Caco-2 (cell line): ENCODE measurements around the gene SYMPK. TPM values are rescaled to one million over a fixed set of nuclear protein-coding genes. Genes with fewer than 3 reads are reported as not detected.
A peak's percentile ranks its signal among the peaks of the same experiment; 100 is the strongest.

Experiments used
- BruUV-seq: library from RNA; stranded (reverse); fragments of 400-500 nt; replicated peaks from 2 replicates; lab custom pipeline; 2021; lab: Mats Ljungman, UMichigan
- CTCF ChIA-PET: fragments of 300-600 bp; sonication (Branson Sonifier 250); formaldehyde crosslinking; loops from one replicate; lab custom pipeline; 2022; ENCODE audit warnings: antibody characterized with exemption; lab: Charles Lee
- POLR2A ChIA-PET: fragments of 300-600 bp; sonication (Branson Sonifier 250); formaldehyde crosslinking; loops from one replicate; lab custom pipeline; 2022; ENCODE audit warnings: antibody characterized with exemption; lab: Charles Lee
- DNase-seq, 2 experiments: peaks; one replicate each; pipeline versions ENCODE4 v3.0.0 to v3.0.0-alpha.2; 2020 to 2022
- H3K27me3 ChIP-seq: replicated peaks from 2 replicates; pipeline ENCODE4 v1.6.0; 2011; ENCODE audit warnings: low read length; ENCODE audit not compliant: control insufficient read depth, insufficient read depth
- H3K36me3 ChIP-seq: 2 replicates; pipeline ENCODE4 v1.5.1; 2011; ENCODE audit warnings: low read length; ENCODE audit not compliant: control insufficient read depth, insufficient read depth
- H3K4me1 ChIP-seq: fragments of 250-450 bp; sonication (Bioruptor Pico); 2 replicates; pipeline ENCODE4 v1.5.1; 2020; ENCODE audit warnings: mild to moderate bottlenecking
- H3K4me3 ChIP-seq: 2 replicates; pipeline ENCODE4 v1.5.1; 2011; ENCODE audit warnings: low read depth, mild to moderate bottlenecking, control low read depth, low read length
- H3K9me3 ChIP-seq: fragments of 250-450 bp; sonication (Bioruptor Pico); 2 replicates; pipeline ENCODE4 v1.5.1; 2020; ENCODE audit warnings: mild to moderate bottlenecking, moderate library complexity
- H3K27ac Mint-ChIP-seq: one replicate; pipeline ENCODE4 v1.8.0; 2022; ENCODE audit warnings: mixed read lengths; ENCODE audit not compliant: unreplicated experiment
- H3K27me3 Mint-ChIP-seq: one replicate; pipeline ENCODE4 v1.8.0; 2022; ENCODE audit warnings: mixed read lengths; ENCODE audit not compliant: insufficient read depth, unreplicated experiment
- H3K36me3 Mint-ChIP-seq: one replicate; pipeline ENCODE4 v1.8.0; 2022; ENCODE audit warnings: mild to moderate bottlenecking, mixed read lengths; ENCODE audit not compliant: insufficient read depth, unreplicated experiment
- H3K4me1 Mint-ChIP-seq: one replicate; pipeline ENCODE4 v1.8.0; 2022; ENCODE audit warnings: low read depth, mixed read lengths; ENCODE audit not compliant: unreplicated experiment
- H3K4me3 Mint-ChIP-seq: one replicate; pipeline ENCODE4 v1.8.0; 2022; ENCODE audit warnings: mild to moderate bottlenecking, moderate library complexity, mixed read lengths; ENCODE audit not compliant: unreplicated experiment
- H3K9me3 Mint-ChIP-seq: one replicate; pipeline ENCODE4 v1.8.0; 2022; ENCODE audit warnings: mixed read lengths; ENCODE audit not compliant: unreplicated experiment
- CTCF ChIP-seq, 2 experiments: fragments of 200-600 bp in 1 of 2; IDR thresholded peaks; 1 replicate in 1 of 2; 2 replicates in 1 of 2; pipeline versions ENCODE4 v1.5.1 to v1.8.0; 2011 to 2022; ENCODE audit warnings: antibody characterized with exemption in 1 of 2, control low read depth in 1 of 2, inconsistent platforms in 1 of 2, low read depth in 1 of 2, low read length in 1 of 2, mild to moderate bottlenecking in 1 of 2, moderate library complexity in 1 of 2; ENCODE audit not compliant: insufficient read depth in 1 of 2, severe bottlenecking in 1 of 2, unreplicated experiment in 1 of 2
- intact Hi-C: fragments of 100-400 bp; cut with micrococcal nuclease; formaldehyde crosslinking; loops from one replicate; pipeline ENCODE4 v1.10.0; 2022; ENCODE audit not compliant: unreplicated experiment
- total RNA-seq: library from RNA; stranded (reverse); gene quantifications from 2 replicates; pipeline ENCODE4 v1.2.3, GENCODE V29; 2022

The SYMPK gene
- total RNA-seq, 1 experiment from 2014 or later, result 81.8 TPM

- no peaks in the 10 kb centered on the region for H3K9me3 Mint-ChIP-seq
- DNase-seq, result peak; percentile 98 to 99
- Histone ChIP-seq H3K4me1 (peaks cover 30% of the 10 kb centered on the region), H3K27me3 (no peaks in the 10 kb centered on the region), H3K4me3 (peak overlapping the region; percentile 48), H3K36me3 (no peaks in the 10 kb centered on the region), H3K9me3 (no peaks in the 10 kb centered on the region)
- TSS peak; percentile 72 for BruUV-seq
- ChIA-PET CTCF (interaction anchor here (0.6 to 4.3 kb wide), 14 partner anchors 9 to 1112 kb away, joined by 3 to 86 read pairs (median 3); partner anchors contain the start of genes CCDC61, FOXA3 and SYMPK), POLR2A (interaction anchor here (0.6 to 2.4 kb wide), 8 partner anchors 13 to 421 kb away, joined by 3 to 84 read pairs (median 3); partner anchors contain the start of genes CCDC61, FOXA3, MYPOP and SYMPK)
- H3K4me3 Mint-ChIP-seq, result peak overlapping the region; percentile 65
- TF ChIP-seq CTCF (IDR thresholded peaks at IDR 0.05; ENCODE audit: insufficient read depth in 1 of 2, low read depth in 1 of 2, low read length in 1 of 2, severe bottlenecking in 1 of 2, unreplicated experiment in 1 of 2), result peak; percentile 99 to 100
- H3K36me3 Mint-ChIP-seq, result peaks cover 35% of the 10 kb centered on the region
- H3K27ac Mint-ChIP-seq, result peak overlapping the region; percentile 60
- peaks cover 31% of the 10 kb centered on the region for H3K4me1 Mint-ChIP-seq
- intact Hi-C loops, result loop anchor here (1.0 to 5.0 kb wide), 5 partner anchors 10 to 134 kb away; partner anchors contain the start of gene SYMPK
- no peaks in the 10 kb centered on the region for H3K27me3 Mint-ChIP-seq
Measured at GRCh38 chr19:45882652-45883585, 20.0 kb upstream of the SYMPK start.

GRCh38 chr19:45881909-45882528 lies 19.1 kb upstream of the SYMPK start:
- POLR2A ChIA-PET, result interaction anchor here (0.6 to 2.4 kb wide), 8 partner anchors 11 to 422 kb away, joined by 3 to 84 read pairs (median 4); partner anchors contain the start of genes CCDC61, FOXA3, MYPOP and SYMPK
- peak overlapping the region; percentile 65 for H3K4me3 Mint-ChIP-seq

More at GRCh38 chr19:45881909-45882528, 19.1 kb upstream of the SYMPK start:
- H3K4me1 Mint-ChIP-seq, result peaks cover 34% of the 10 kb centered on the region
- H3K36me3 ChIP-seq, result no peaks in the 10 kb centered on the region
- H3K4me3 ChIP-seq, result peak overlapping the region; percentile 48
- H3K36me3 Mint-ChIP-seq, result peaks cover 34% of the 10 kb centered on the region
- CTCF ChIA-PET, result interaction anchor here (0.5 to 4.3 kb wide), 13 partner anchors 8 to 1111 kb away, joined by 3 to 86 read pairs (median 5); partner anchors contain the start of genes CCDC61, FOXA3 and SYMPK
- no peaks in the 10 kb centered on the region for H3K27me3 ChIP-seq
- intact Hi-C loops, result loop anchor here (1.0 to 5.0 kb wide), 4 partner anchors 9 to 135 kb away; partner anchors contain the start of gene SYMPK
- H3K27me3 Mint-ChIP-seq, result no peaks in the 10 kb centered on the region
- H3K4me1 ChIP-seq, result peaks cover 35% of the 10 kb centered on the region
- no peaks in the 10 kb centered on the region for H3K9me3 Mint-ChIP-seq
- peak; percentile 85 to 94 for DNase-seq
- H3K27ac Mint-ChIP-seq, result peak overlapping the region; percentile 60
- TF ChIP-seq CTCF (IDR thresholded peaks at IDR 0.05; ENCODE audit: insufficient read depth in 1 of 2, low read depth in 1 of 2, low read length in 1 of 2, severe bottlenecking in 1 of 2, unreplicated experiment in 1 of 2), result no peak
- no TSS peak for BruUV-seq
- H3K9me3 ChIP-seq, result no peaks in the 10 kb centered on the region
